ENCODE measurements around the gene SPOP.

DNA sequence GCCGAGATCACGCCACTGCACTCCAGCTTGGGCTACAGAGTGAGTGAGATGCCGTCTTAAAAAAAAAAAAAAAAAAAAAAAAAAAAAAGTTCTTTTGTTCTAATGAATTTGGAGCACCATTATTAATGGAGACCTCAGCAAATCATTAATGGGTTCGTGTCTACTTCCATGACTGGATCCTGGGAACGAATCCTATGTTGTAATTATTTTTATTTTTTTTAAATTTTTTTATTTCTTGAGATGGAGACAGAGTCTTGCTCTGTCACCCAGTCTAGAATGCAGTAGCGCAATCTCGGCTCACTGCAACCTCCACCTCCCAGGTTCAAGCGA, 30.7 kb downstream of the SPOP start:
- no peak for TF ChIP-seq CTCF (conservative IDR thresholded peaks at IDR 0.05)
- no peak for TF ChIP-seq ZFX (IDR thresholded peaks at IDR 0.05)

Data from C4-2B (cell line).